Epithelial cell of proximal tubule (primary cell): ENCODE results near the gene EPAS1. TPM values are rescaled to one million over a fixed set of nuclear protein-coding genes. Genes with fewer than 3 reads are reported as not detected.

Experiments used
- DNase-seq: peaks from one replicate; pipeline ENCODE4 v3.0.0-alpha.2; 2011; ENCODE audit warnings: low read depth
- H3K4me3 ChIP-seq: 2 replicates; pipeline ENCODE4 v1.5.1; 2011; ENCODE audit warnings: low read depth, mild to moderate bottlenecking, low read length
- total RNA-seq: library from RNA; depleted of rRNA; stranded (reverse); fragments of >200 nt; gene quantifications from 2 replicates; pipeline ENCODE4 v1.2.3, GENCODE V29; 2015
- TF ChIP-seq, protein P1 (sequence below): conservative IDR thresholded peaks from 2 replicates; pipeline ENCODE4 v1.5.1; 2012; ENCODE audit warnings: low read depth, mild to moderate bottlenecking, low read length

Gene EPAS1
- total RNA-seq, 1 donor from 2014 or later: 33.8 TPM

DNA sequence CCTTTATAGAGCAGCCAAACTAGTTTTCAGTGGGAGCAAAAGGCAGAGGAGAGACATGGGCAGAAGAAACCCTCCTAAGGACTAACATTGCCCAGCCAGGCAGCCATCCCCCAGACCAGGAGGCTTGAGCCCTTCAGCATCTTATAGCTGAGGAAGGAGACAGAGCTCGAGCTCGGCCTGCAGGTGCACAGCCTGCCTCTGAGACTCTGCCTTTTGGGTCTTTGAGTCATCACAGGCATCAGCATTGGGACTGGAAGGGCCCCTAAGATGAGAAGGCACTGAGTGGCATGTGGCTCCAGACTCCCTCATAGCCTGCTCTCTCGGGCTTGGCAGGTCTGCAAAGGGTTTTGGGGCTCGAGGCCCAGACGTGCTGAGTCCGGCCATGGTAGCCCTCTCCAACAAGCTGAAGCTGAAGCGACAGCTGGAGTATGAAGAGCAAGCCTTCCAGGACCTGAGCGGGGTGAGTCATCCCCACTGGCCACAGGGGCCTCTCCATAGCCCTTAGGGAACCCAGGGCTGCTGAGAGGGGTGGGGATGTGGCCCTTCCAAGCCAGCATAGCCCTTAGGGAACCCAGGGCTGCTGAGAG lies 84.1 kb downstream of the EPAS1 start:
- H3K4me3 ChIP-seq: no peak overlapping the region
- no peak for DNase-seq
- TF ChIP-seq, protein P1, sequence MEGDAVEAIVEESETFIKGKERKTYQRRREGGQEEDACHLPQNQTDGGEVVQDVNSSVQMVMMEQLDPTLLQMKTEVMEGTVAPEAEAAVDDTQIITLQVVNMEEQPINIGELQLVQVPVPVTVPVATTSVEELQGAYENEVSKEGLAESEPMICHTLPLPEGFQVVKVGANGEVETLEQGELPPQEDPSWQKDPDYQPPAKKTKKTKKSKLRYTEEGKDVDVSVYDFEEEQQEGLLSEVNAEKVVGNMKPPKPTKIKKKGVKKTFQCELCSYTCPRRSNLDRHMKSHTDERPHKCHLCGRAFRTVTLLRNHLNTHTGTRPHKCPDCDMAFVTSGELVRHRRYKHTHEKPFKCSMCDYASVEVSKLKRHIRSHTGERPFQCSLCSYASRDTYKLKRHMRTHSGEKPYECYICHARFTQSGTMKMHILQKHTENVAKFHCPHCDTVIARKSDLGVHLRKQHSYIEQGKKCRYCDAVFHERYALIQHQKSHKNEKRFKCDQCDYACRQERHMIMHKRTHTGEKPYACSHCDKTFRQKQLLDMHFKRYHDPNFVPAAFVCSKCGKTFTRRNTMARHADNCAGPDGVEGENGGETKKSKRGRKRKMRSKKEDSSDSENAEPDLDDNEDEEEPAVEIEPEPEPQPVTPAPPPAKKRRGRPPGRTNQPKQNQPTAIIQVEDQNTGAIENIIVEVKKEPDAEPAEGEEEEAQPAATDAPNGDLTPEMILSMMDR: no peak

DNA sequence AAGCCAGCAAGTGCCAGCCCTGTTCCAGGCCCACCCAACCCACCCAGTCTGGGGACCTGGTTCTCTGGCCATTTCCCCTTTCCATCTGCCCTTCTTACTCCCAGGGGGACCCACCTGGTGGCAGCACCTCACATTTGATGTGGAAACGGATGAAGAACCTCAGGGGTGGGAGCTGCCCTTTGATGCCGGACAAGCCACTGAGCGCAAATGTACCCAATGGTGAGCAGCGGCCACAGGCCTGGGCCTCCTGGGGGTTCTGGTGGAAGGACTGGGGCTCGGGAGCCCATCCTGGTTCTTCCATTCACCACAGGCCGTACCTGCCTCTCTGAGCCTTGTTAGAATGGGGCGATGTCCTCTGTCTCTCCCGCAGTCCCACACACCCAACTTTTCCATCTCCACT lies 84.7 kb downstream of the EPAS1 start:
- DNase-seq: no peak
- TF ChIP-seq, protein P1: no peak
- no peak overlapping the region for H3K4me3 ChIP-seq

DNA sequence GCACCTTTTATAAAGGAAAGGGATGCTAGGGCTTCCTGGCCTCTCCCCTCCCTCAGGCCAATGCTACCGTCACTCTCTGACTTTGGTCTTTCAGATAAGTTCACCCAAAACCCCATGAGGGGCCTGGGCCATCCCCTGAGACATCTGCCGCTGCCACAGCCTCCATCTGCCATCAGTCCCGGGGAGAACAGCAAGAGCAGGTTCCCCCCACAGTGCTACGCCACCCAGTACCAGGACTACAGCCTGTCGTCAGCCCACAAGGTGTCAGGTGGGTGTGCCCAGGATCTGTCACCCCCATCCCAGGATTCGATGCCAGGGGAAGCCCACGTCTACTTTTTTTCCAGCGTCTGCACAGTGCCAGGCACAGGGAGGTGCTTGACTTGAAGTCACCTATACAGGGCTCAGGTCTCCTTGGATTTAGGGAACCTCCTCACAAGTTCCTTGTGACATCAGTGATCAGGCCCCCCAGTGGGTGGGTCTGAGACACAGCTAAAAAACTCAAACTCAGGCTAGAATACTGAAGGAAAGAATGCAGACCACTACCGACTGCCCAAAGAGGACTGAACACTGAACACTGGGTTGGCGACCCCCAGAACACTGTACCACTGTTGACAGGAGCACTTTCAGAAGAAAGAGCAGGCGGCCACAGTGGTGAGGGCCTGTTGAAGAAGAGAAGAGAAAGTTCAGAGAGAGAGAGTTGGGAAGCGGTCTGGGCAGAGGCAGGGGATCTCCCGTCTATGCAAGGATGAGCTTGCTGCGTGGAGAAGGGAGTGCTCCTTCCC lies 85.3 kb downstream of the EPAS1 start:
- no peak for DNase-seq
- TF ChIP-seq, protein P1: no peak
- H3K4me3 ChIP-seq: no peak overlapping the region

DNA sequence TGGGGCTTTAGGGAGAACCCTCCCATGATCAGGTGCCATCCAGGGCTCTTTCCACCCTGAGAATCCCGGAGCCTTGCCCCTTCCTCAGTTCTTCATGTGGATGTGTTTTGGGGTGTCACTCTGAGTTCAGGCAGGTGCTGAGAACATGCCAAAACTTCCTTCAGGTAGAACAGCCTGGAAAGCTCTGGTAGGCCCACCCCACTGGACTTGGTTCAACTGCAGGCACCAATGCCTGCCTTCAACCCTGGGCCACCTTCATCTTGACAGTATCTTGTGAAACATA lies 85.8 kb downstream of the EPAS1 start:
- TF ChIP-seq, protein P1: no peak

DNA sequence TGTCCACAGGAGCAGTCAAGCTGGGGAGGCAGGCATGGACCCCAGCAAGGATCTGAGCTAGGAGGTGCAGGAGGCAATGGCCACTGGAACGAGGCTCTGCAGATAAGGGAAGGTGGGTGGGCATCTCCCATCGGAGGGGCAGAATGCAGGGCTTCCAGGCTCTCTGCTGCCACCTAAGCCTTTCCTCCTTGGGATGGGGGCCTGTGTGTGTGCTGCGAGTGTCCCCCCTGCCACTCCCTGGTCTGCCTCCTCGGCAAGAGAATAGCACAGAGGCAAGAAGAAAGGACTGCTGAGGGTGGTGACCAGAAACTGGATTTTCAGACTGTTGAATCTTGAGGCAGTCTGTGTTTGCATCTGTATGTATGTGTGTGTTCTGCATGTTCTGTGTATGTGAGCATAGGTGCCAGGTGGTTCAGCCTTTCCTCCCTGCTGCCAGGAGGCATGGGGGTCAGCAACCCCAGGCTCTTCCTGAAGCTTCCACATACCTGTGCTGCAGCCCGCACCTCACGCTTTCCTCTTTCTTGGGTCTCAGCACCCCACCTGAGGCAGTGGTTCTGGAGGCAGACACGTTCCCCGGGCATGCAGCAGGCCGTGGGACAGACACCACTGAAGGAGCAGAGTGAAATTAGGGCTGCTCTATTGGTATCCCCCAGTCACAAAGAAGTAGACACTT lies 86.7 kb downstream of the EPAS1 start:
- H3K4me3 ChIP-seq: no peak overlapping the region
- TF ChIP-seq, protein P1: no peak
- no peak for DNase-seq

More for the DNA sequence above, 85.8 kb downstream of the EPAS1 start:
- no peak for DNase-seq
- no peak overlapping the region for H3K4me3 ChIP-seq

DNA sequence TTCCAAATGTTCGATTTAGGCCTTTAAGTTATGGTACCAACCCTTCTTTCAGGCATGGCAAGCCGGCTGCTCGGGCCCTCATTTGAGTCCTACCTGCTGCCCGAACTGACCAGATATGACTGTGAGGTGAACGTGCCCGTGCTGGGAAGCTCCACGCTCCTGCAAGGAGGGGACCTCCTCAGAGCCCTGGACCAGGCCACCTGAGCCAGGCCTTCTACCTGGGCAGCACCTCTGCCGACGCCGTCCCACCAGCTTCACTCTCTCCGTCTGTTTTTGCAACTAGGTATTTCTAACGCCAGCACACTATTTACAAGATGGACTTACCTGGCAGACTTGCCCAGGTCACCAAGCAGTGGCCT lies 87.2 kb downstream of the EPAS1 start:
- TF ChIP-seq, protein P1: no peak
- H3K4me3 ChIP-seq: no peak overlapping the region
- DNase-seq: no peak
